Astrocyte of the hippocampus (primary cell): ENCODE results near the gene PLPP7.
"Not testable (repeated sequence)": the region's sequence is repeated elsewhere in the genome, so short reads cannot be mapped to it uniquely, and the experiment has no call there.

Experiments
- DNase-seq: peaks from one replicate; pipeline ENCODE4 v3.0.0; 2011; ENCODE audit warnings: low read depth, low spot score

The PLPP7 gene

GRCh38 chr9:131266266-131267229, 23.0 kb upstream of the PLPP7 start:
- no peak for DNase-seq

- no peak for DNase-seq
Measured at GRCh38 chr9:131270171-131271015, 19.1 kb upstream of the PLPP7 start.

GRCh38 chr9:131271016-131271273, 18.6 kb upstream of the PLPP7 start:
- DNase-seq, result not testable (repeated sequence)

- no peak for DNase-seq
Measured at GRCh38 chr9:131271506-131271931, 18.0 kb upstream of the PLPP7 start.

GRCh38 chr9:131272212-131272611, 17.3 kb upstream of the PLPP7 start:
- DNase-seq, result no peak

- no peak for DNase-seq
Measured at GRCh38 chr9:131273146-131273855, 16.2 kb upstream of the PLPP7 start.

GRCh38 chr9:131273856-131274673, 15.5 kb upstream of the PLPP7 start:
- no peak for DNase-seq

GRCh38 chr9:131274674-131275331, 14.7 kb upstream of the PLPP7 start:
- DNase-seq, result no peak

GRCh38 chr9:131275332-131276093, 14.0 kb upstream of the PLPP7 start:
- DNase-seq, result no peak

- DNase-seq, result peak; percentile 46
Measured at GRCh38 chr9:131276094-131276888, 13.2 kb upstream of the PLPP7 start, which contains the start of gene FAM78A. Gene FAM78A (minus strand): TSS chr9:131276510. CDS start chr9:131276179, 331 bp downstream.

- peak; percentile 24 for DNase-seq
Measured at GRCh38 chr9:131276891-131277286, 12.6 kb upstream of the PLPP7 start.

GRCh38 chr9:131277287-131277909, 12.1 kb upstream of the PLPP7 start:
- DNase-seq, result no peak

GRCh38 chr9:131277910-131278701, 11.4 kb upstream of the PLPP7 start:
- peak; percentile 90 for DNase-seq

- no peak for DNase-seq
Measured at GRCh38 chr9:131278702-131279111, 10.8 kb upstream of the PLPP7 start.

- no peak for DNase-seq
Measured at GRCh38 chr9:131279196-131279862, 10.2 kb upstream of the PLPP7 start.

GRCh38 chr9:131279863-131280570, 9.5 kb upstream of the PLPP7 start:
- DNase-seq, result no peak
